HL-60 (cell line): ENCODE data around the gene FHDC1.

Experiments used
- CTCF ChIP-seq: IDR thresholded peaks from one replicate; pipeline ENCODE4 v1.5.1; 2011; ENCODE audit warnings: low read length, control low read depth, inconsistent platforms; ENCODE audit not compliant: insufficient read depth
- GABPA ChIP-seq: IDR thresholded peaks from 2 replicates; pipeline ENCODE4 v1.6.1; 2012; ENCODE audit warnings: low read depth
- POLR2AphosphoS5 ChIP-seq: IDR thresholded peaks from 2 replicates; pipeline ENCODE4 v1.6.1; 2012; ENCODE audit warnings: low read depth

DNA sequence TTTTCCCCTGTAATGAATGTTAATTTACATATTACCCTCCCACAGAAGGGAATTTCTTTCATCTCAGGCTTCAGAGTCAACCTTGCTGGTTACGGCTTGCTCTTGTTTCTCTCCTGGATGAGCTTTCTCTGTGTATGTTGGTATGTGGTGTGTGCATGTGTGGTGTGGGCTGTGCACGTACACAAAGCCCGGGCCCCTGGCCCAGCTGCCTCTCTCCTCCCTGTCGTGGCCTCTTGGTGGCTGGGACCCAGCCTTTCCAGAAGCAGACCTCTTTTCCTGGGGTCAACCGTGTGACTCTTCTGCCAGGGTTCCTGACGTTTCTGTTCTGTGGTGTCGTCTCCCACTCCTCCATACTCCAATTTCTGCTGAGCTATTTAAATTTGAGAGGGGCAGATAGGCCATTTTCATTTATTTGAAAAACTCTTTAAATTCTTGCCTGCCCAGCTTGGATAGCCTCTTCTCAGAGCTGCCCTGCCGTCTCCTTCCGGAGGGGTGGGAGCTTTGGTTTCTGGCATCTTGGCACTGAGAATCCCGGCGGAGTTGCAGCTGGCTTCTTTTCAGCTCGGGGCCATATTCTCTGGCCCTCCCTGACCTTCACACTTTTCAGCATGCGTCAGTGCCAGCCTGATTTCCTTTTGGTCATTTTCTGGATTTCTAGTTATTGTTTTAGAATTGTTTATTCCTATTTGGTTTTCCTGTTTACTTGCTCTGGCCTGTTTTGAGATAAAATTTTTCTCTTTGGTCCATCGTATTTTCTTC lies 25.1 kb downstream of the FHDC1 start:
- no peak for TF ChIP-seq GABPA
- no peak for TF ChIP-seq CTCF
- TF ChIP-seq POLR2AphosphoS5: no peak
